Left lung (tissue), 10 donors: ENCODE data around the gene PCBP3. TPM values are rescaled to one million over a fixed set of nuclear protein-coding genes. Genes with fewer than 3 reads are reported as not detected.

Experiments
- ATAC-seq: fragments of 200-7000 bp; cut with Tn5 transposase; one replicate; pipeline ENCODE4 v1.9.1; 2020; ENCODE audit warnings: moderate library complexity
- DNase-seq, 4 donors: peaks; one replicate each; pipeline ENCODE4 v3.0.0-alpha.2; 2013 to 2020
- H3K27ac ChIP-seq, 2 donors: fragments of 200-600 bp; sonication (generic) in 1 of 2; one replicate each; pipeline versions ENCODE4 v1.5.0 to v1.8.0; 2020 to 2021
- H3K27me3 ChIP-seq, 2 donors: fragments of 200-600 bp; sonication (generic) in 1 of 2; one replicate each; pipeline versions ENCODE4 v1.5.0 to v1.8.0; 2020 to 2021
- H3K36me3 ChIP-seq, 2 donors: fragments of 200-600 bp; sonication (generic) in 1 of 2; one replicate each; pipeline versions ENCODE4 v1.5.0 to v1.8.0; 2020 to 2021
- H3K4me1 ChIP-seq, 2 donors: fragments of 200-600 bp; one replicate each; pipeline ENCODE4 v1.8.0; 2021
- H3K4me3 ChIP-seq, 2 donors: fragments of 200-600 bp; sonication (generic) in 1 of 2; one replicate each; pipeline versions ENCODE4 v1.5.0 to v1.8.0; 2020 to 2021; ENCODE audit warnings: mild to moderate bottlenecking in 1 of 2
- H3K9me3 ChIP-seq, 2 donors: fragments of 200-600 bp; sonication (generic) in 1 of 2; one replicate each; pipeline versions ENCODE4 v1.5.0 to v1.8.0; 2020 to 2021
- CTCF ChIP-seq, 2 donors: fragments of 200-600 bp; sonication (generic) in 1 of 2; IDR thresholded peaks; one replicate each; pipeline versions ENCODE4 v1.5.0 to v1.8.0; 2021; ENCODE audit warnings: antibody characterized with exemption in 2 of 2
- intact Hi-C, 2 donors: fragments of 100-400 bp; cut with DNase I; formaldehyde crosslinking; loops; one replicate each; pipeline versions ENCODE4 v1.11.2 to v1.14.2; 2022
- polyA plus RNA-seq, 6 donors: library from polyadenylated mRNA; unstranded; fragments of 120-200 nt; gene quantifications; one replicate each; pipeline ENCODE4 v1.2.1, GENCODE V29; 2013; ENCODE audit not compliant: insufficient read length in 6 of 6
- total RNA-seq, 2 donors: library from RNA; stranded (reverse); fragmentation: NEBNext Ultra II Directional; extraction: Animal tissue kit (Norgen Biotek cat#: 25700); gene quantifications; one replicate each; pipeline ENCODE4 v1.2.1, GENCODE V29; 2021
- donor health status: DM: no; HTN: yes; CAD: no.
- donor health status: DM: no; HTN: no; CAD: no.

The PCBP3 gene
- total and polyA plus RNA-seq, 8 donors = 2.1 to 13.8 (median 3.0) TPM

- peak in 1 of 4 donors; percentile 7 for DNase-seq
- no peak overlapping the region for H3K4me3 ChIP-seq
- no peak for ATAC-seq
- H3K36me3 ChIP-seq = no peaks in the 10 kb centered on the region
- no peak overlapping the region for H3K27ac ChIP-seq
- intact Hi-C loops = no loop called here
- H3K27me3 ChIP-seq = no peaks in the 10 kb centered on the region
- no peak for TF ChIP-seq CTCF (IDR thresholded peaks at IDR 0.05)
- H3K9me3 ChIP-seq = no peaks in the 10 kb centered on the region
- no peaks in the 10 kb centered on the region for H3K4me1 ChIP-seq
Observed at GRCh38 chr21:45794027-45794426, 150.5 kb downstream of the PCBP3 start.

GRCh38 chr21:45796003-45796402 is 152.5 kb downstream of the PCBP3 start:
- ATAC-seq (no peak), DNase-seq (no peak)
- Histone ChIP-seq H3K4me3 (no peak overlapping the region), H3K36me3 (no peaks in the 10 kb centered on the region), H3K27ac (no peak overlapping the region), H3K27me3 (no peaks in the 10 kb centered on the region), H3K4me1 (no peaks in the 10 kb centered on the region), H3K9me3 (no peaks in the 10 kb centered on the region)
- no peak for TF ChIP-seq CTCF (IDR thresholded peaks at IDR 0.05)
- intact Hi-C loops = no loop called here

- intact Hi-C loops = no loop called here
- Histone ChIP-seq H3K9me3 (no peaks in the 10 kb centered on the region), H3K4me3 (no peak overlapping the region), H3K4me1 (no peaks in the 10 kb centered on the region), H3K27ac (no peak overlapping the region), H3K27me3 (no peaks in the 10 kb centered on the region), H3K36me3 (no peaks in the 10 kb centered on the region)
- DNase-seq = no peak
- TF ChIP-seq CTCF (IDR thresholded peaks at IDR 0.05) = no peak
- no peak for ATAC-seq
Observed at GRCh38 chr21:45797338-45797737, 153.8 kb downstream of the PCBP3 start.

- Histone ChIP-seq H3K36me3 (no peaks in the 10 kb centered on the region), H3K27me3 (no peaks in the 10 kb centered on the region), H3K27ac (no peak overlapping the region), H3K9me3 (no peaks in the 10 kb centered on the region), H3K4me1 (no peaks in the 10 kb centered on the region), H3K4me3 (no peak overlapping the region)
- intact Hi-C loops = no loop called here
- no peak for TF ChIP-seq CTCF (IDR thresholded peaks at IDR 0.05)
- ATAC-seq (no peak), DNase-seq (peak in 1 of 4 donors; percentile 55)
Observed at GRCh38 chr21:45799765-45800338, 156.3 kb downstream of the PCBP3 start.

GRCh38 chr21:45800339-45801080 is 157.0 kb downstream of the PCBP3 start:
- H3K27me3 ChIP-seq = no peaks in the 10 kb centered on the region
- no peaks in the 10 kb centered on the region for H3K36me3 ChIP-seq
- TF ChIP-seq CTCF (IDR thresholded peaks at IDR 0.05) = no peak
- ATAC-seq (no peak), DNase-seq (peak in 1 of 4 donors; percentile 57)
- H3K9me3 ChIP-seq = no peaks in the 10 kb centered on the region
- no peak overlapping the region for H3K4me3 ChIP-seq
- intact Hi-C loops = no loop called here
- H3K4me1 ChIP-seq = no peaks in the 10 kb centered on the region
- H3K27ac ChIP-seq = no peak overlapping the region
